Left colon (tissue), 2 donors: ENCODE data around the gene CNTN6. TPM values are rescaled to one million over a fixed set of nuclear protein-coding genes. Genes with fewer than 3 reads are reported as not detected.

Experiments used
- ATAC-seq: fragments of 200-7000 bp; cut with Tn5 transposase; one replicate; pipeline ENCODE4 v1.9.1; 2020; ENCODE audit warnings: mild to moderate bottlenecking, moderate library complexity
- DNase-seq, 2 donors: peaks; one replicate each; pipeline ENCODE4 v3.0.0-alpha.2; 2020
- intact Hi-C, 2 donors: fragments of 100-400 bp; cut with DNase I in 1 of 2; cut with micrococcal nuclease in 1 of 2; formaldehyde crosslinking; loops; one replicate each; pipeline versions ENCODE4 v1.11.2 to v1.14.0; 2022; cut with DNase I, micrococcal nuclease
- total RNA-seq, 2 donors: library from RNA; stranded (reverse); fragmentation: NEBNext Ultra II Directional; extraction: Animal tissue kit (Norgen Biotek cat#: 25700); gene quantifications; one replicate each; pipeline ENCODE4 v1.2.1, GENCODE V29; 2021
- donor health status: DM: no; HTN: no; CAD: no.
- donor health status: DM: yes; HTN: yes; CAD: no.

Gene CNTN6
- total RNA-seq, 2 donors from 2014 or later, result 0.11 TPM; not detected in 1

- no peak for ATAC-seq
- no peak for DNase-seq
- intact Hi-C loops, result no loop called here
These were observed 159.2 kb downstream of the CNTN6 start for GRCh38 chr3:1252061-1252430.

DNA sequence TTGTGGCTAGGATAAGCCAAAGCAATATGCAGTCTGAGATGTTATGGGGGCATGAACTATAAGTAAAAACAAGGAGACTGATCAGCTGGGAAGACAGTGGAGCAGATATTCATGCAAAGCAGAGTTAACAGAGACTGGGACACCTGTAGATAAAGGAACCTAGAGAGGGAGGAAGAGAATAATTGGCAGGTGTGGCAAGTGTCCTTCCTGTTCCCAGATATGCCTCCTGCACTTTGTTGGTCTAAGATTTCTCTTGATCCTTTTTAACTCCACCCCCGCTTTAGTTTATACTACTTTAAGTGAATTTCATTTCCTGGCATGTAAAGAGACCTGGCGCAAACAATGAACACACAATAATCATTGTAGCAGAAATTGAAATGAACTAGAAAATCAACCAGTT lies 169.4 kb downstream of the CNTN6 start:
- DNase-seq, result no peak
- peak; percentile 77 for ATAC-seq
- intact Hi-C loops, result no loop called here

DNA sequence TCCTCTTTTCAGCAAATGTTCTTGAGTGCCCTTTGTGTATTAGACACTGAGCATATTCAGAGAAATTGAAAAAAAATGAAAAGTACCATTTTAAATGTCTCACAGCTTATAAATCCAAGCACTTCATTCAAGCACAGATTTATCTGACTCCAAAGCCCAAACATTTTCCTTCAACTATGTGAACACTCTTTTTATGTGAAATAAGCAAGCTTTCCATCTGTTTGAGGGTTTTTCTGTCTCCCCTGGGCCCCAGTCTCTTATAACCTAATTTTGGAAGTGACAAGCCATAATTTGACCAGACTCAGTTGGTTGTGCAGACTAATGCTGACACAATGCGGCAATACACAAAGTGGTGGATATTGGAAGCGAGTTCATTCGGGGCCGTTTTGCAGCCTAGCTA lies 170.3 kb downstream of the CNTN6 start:
- intact Hi-C loops, result no loop called here
- DNase-seq, result no peak
- no peak for ATAC-seq

DNA sequence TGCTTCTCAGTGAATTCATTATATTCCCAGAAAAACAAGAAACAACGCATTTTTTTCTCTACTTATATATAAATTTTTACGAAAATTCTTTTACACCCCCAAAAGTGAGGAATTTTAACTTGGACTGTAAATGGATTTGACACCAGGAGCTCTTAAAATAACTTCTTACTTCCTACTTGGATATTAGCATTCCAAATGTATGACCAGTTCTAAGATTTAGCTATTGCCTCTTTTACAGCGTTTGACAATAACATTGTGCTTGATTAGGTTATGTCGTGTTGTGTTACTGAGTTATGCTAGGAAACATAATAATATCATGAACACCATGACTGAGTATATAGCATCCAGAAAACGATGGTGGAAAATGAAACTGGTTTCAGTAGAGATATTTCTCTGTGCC lies 177.0 kb downstream of the CNTN6 start:
- ATAC-seq (no peak), DNase-seq (no peak)
- intact Hi-C loops, result no loop called here

- DNase-seq (peak in 1 of 2 donors; percentile 5), ATAC-seq (peak; percentile 97)
- intact Hi-C loops, result no loop called here
These were observed 179.9 kb downstream of the CNTN6 start for GRCh38 chr3:1272546-1273265.

GRCh38 chr3:1275495-1275894 lies 182.7 kb downstream of the CNTN6 start:
- intact Hi-C loops, result no loop called here
- no peak for ATAC-seq
- DNase-seq, result no peak

- intact Hi-C loops, result no loop called here
- DNase-seq (no peak), ATAC-seq (no peak)
These were observed 195.0 kb downstream of the CNTN6 start for GRCh38 chr3:1287815-1288214.

DNA sequence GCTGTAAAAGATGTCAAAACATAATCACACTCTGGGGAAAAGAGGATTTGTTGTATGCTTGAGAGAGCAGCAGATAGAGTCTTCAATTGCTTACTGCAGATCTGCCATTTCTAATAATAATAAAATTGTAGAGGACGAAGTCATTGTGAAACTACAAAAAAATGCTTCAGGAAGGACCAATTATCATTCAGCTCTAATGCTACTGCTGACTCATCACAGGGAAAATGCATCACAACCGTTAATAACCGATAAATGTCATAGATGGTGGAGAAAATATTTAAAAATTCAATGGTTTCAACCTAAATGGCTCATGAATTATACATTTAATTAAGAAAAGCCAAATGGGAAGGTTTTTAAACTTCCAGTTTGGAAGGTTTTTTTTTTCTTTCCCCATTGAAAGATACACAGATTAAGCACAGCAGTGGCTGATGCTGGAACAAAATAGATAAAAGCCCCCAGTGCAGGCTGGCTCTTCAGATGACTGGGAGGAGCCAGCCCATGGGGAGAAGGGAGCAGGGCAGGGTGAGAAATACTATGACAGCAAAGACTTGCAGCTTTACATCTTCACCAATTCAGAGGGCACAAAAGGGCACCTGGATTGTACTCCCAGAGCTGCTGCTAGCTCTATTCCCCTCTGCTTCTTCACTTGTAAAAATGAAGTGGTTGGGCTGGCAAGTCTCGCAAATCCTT lies 196.1 kb downstream of the CNTN6 start:
- ATAC-seq (no peak), DNase-seq (no peak)
- intact Hi-C loops, result no loop called here

DNA sequence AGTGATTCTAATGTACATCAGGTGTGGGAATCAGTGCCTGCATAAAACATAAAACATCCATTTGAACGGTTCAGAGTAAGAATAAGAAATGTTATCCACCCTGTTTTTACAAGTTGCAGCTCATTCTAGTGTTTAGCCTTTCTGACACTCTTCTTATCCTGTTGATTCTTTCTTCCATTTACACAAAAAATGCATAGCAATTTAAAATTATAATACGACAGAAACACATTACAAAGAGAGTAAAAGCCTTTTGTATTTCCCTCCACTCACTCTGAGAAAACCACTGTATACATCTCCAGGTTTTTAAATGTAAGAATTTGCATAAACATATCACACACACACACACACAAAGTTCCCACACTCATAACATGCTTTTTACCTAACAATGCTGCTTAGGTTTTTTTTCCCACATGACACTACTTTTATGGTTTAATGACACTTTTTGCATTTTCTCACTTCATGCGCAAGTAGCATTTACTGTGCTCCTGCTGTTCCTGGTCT lies 199.8 kb downstream of the CNTN6 start:
- DNase-seq, result no peak
- intact Hi-C loops, result no loop called here
- no peak for ATAC-seq

- intact Hi-C loops, result no loop called here
- ATAC-seq, result no peak
These were observed 201.8 kb downstream of the CNTN6 start for GRCh38 chr3:1294586-1294985.

GRCh38 chr3:1318296-1319005 lies 225.6 kb downstream of the CNTN6 start:
- DNase-seq, result no peak
- no peak for ATAC-seq
- intact Hi-C loops, result no loop called here

More at GRCh38 chr3:1294586-1294985, 201.8 kb downstream of the CNTN6 start:
- DNase-seq, result no peak

DNA sequence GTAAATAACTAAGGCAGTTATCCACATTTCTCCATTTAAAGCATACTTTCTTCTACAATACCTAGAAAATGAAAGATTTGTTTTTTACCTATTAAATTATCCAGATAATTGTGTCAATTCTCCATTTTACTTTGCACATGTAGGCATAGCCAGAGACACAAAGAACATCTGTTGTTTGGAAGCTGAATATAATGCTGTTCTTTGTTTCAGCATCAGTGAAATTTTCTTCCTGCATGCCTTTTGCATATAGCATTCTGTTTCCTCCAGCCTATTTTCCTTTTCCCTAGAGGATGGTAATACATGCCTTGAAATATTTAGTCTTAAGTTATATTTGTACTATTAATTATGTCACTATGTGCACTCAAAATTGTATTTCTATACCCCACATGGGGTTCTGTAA lies 233.7 kb downstream of the CNTN6 start:
- intact Hi-C loops, result no loop called here
- no peak for DNase-seq
- ATAC-seq, result no peak

GRCh38 chr3:1330107-1330506 lies 237.3 kb downstream of the CNTN6 start:
- intact Hi-C loops, result no loop called here
- DNase-seq, result no peak
- ATAC-seq, result no peak

- ATAC-seq (no peak), DNase-seq (no peak)
- intact Hi-C loops, result no loop called here
These were observed 253.6 kb downstream of the CNTN6 start for GRCh38 chr3:1346386-1346785.

DNA sequence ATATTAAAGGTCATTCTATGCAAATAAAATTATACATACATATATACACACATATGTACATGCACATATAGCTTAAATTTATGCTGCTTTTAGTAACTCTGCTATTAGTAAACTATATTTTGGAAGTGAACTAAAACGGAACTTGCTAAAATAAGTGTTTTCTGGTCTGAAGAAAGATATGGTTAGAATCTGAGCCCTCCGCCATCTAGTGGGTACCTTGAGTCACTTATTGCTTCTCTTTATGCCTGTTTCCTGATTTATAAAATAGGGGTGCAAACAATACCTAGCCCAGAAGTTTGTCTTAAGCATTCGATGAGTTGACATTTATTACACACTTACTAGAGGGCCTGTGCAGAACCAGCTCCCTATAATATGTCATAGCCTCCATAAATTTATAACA lies 255.7 kb downstream of the CNTN6 start:
- no peak for ATAC-seq
- DNase-seq, result no peak
- intact Hi-C loops, result no loop called here

- no peak for DNase-seq
- no peak for ATAC-seq
- intact Hi-C loops, result no loop called here
These were observed 258.1 kb downstream of the CNTN6 start for GRCh38 chr3:1350885-1351284.

DNA sequence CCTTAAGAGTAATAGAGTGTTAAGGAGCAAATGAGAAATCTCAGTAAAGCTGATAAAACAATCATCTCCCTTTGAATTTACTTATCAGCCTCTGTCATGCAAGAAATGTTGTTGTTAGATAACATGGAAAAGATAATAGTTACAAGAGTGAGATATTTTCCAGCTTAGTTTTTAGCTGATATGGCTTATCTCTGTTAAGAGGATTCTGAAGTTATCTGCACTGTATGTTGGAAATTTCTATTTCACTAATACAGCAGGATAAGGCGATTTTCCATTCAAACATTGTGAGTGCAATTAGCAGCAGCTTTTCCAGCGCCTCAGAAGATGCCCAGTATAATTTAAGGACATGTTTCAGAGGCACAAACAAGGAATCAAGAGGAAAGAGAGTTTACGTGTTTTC lies 262.9 kb downstream of the CNTN6 start:
- DNase-seq, result no peak
- ATAC-seq, result no peak
- intact Hi-C loops, result no loop called here

GRCh38 chr3:1356101-1356500 lies 263.3 kb downstream of the CNTN6 start:
- no peak for DNase-seq
- intact Hi-C loops, result no loop called here
- ATAC-seq, result peak; percentile 46

DNA sequence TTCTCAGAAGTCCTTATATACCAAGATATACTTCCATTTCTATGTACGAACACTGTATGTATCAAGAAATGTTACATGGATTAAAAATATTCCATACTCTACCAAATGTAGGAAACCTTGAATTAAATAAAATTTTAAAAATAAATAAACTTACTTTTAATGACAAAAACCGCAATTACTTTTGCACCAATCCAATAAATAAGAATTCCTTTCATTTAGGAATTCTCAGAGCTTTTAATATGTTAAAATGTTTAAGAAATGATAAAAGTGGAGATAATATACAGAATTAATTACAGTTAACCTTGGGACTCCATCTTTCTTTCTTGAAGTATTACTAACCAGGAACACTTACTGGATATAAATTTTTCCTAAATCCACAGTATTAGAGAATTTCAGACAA lies 272.7 kb downstream of the CNTN6 start:
- ATAC-seq (no peak), DNase-seq (no peak)
- intact Hi-C loops, result no loop called here

DNA sequence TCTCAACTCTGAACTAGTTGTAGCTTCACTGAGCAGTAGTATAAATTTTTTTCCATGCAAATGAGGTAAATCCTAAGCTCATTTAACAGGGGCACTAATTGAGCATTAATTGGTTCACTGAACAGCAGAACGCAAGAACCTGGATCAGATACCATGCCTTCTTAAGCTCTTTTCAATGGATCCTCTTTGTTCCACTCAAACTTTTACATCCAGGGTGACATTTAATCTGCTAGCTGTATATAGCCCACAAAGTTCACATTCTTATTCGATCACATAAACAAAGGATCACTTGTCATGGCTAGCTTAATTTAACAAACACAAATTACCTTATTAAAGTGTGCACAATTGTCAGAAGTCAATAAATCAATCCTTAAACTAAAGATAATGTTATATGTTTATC lies 281.6 kb downstream of the CNTN6 start:
- ATAC-seq, result no peak
- DNase-seq, result no peak

More for the DNA sequence above, 281.6 kb downstream of the CNTN6 start:
- intact Hi-C loops, result no loop called here
